ENCODE results near the gene IRF8. TPM values are rescaled to one million over a fixed set of nuclear protein-coding genes. Genes with fewer than 3 reads are reported as not detected.

The IRF8 gene
- total RNA-seq, 5 donors from 2014 or later (not counting 1 experiment from before 2014, with no cell fraction given), result 7.7 to 17.0 (median 10.3) TPM

DNA sequence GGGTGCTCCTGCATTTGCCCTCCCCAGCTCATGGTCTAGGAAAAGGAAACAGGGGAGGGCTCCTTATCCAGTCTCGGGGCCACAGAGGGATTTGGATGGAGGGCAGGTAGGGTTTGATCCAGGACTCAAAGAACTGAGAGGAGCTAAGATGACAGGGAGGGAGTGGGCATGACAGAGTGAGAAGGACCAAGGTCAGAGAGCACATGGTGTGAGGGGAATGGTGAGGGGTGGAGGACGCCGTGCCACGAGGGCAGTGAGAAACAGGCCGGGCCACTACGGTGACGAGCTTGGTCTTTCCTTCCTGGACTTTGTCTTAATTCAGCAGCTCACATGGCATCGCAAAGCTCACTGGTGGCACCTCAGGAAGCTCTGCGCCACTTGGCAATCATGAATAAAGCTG is 35.2 kb downstream of the IRF8 start:
- Histone ChIP-seq H3K27me3 (replicated peaks in 1 of 2; ENCODE audit: control insufficient read depth in 2 of 2, extremely low read depth in 1 of 2, insufficient read depth in 2 of 2, low read length in 1 of 2) (peaks cover 0 to 4% of the 10 kb centered on the region in 2 experiments), H3K36me3 (ENCODE audit: control insufficient read depth in 2 of 2, extremely low read depth in 1 of 2, insufficient read depth in 1 of 2, low read length in 1 of 2) (no peaks in the 10 kb centered on the region), H3K4me1 (ENCODE audit: control insufficient read depth in 1 of 2, extremely low read depth in 1 of 2, insufficient read depth in 2 of 2, low read length in 2 of 2) (peaks cover 19 to 58% of the 10 kb centered on the region in 2 experiments), H3K27ac (ENCODE audit: low read length) (no peak overlapping the region), H3K4me3 (ENCODE audit: control insufficient read depth in 1 of 2, extremely low read depth in 1 of 2, low read length in 1 of 2) (no peak overlapping the region), H3K9me3 (no peaks in the 10 kb centered on the region)
- no peak for ATAC-seq (replicated peaks in 1 of 4)
- DNase-seq, result no peak
- ChIA-PET CTCF (interaction anchor here in 1 of 2 donors (0.7 kb wide), 1 partner anchor 21 kb away, joined by 3 read pairs; no protein-coding TSS in a partner anchor), POLR2A (no interaction called here)
- Mint-ChIP-seq H3K27me3 (no peaks in the 10 kb centered on the region), H3K4me1 (peaks cover 34 to 52% (median 44%) of the 10 kb centered on the region in 3 donors), H3K36me3 (no peaks in the 10 kb centered on the region), H3K27ac (peak overlapping the region in 1 of 2 donors; percentile 60), H3K4me3 (peak overlapping the region in 1 of 3 donors; percentile 9), H3K9me3 (no peaks in the 10 kb centered on the region)
- WGBS (ENCODE audit: insufficient coverage), result 90% methylated on average over 9 of the region's 9 CpGs

- Mint-ChIP-seq H3K4me1 (peaks cover 34 to 52% (median 44%) of the 10 kb centered on the region in 3 donors), H3K4me3 (peak overlapping the region; percentile 67 to 78 (median 69)), H3K27me3 (no peaks in the 10 kb centered on the region), H3K27ac (peak overlapping the region; percentile 90 to 96), H3K9me3 (no peaks in the 10 kb centered on the region), H3K36me3 (no peaks in the 10 kb centered on the region)
- POLR2A ChIA-PET, result no interaction called here
- DNase-seq, result no peak
- H3K36me3 ChIP-seq (ENCODE audit: control insufficient read depth in 2 of 2, extremely low read depth in 1 of 2, insufficient read depth in 1 of 2, low read length in 1 of 2), result no peaks in the 10 kb centered on the region
- no peaks in the 10 kb centered on the region for H3K9me3 ChIP-seq
- H3K27me3 ChIP-seq (replicated peaks in 1 of 2; ENCODE audit: control insufficient read depth in 2 of 2, extremely low read depth in 1 of 2, insufficient read depth in 2 of 2, low read length in 1 of 2), result no peaks in the 10 kb centered on the region
- CTCF ChIA-PET, result interaction anchor here in 1 of 2 donors (1.0 kb wide), 1 partner anchor 114 kb away, joined by 7 read pairs; no protein-coding TSS in a partner anchor
- ATAC-seq (replicated peaks in 1 of 4), result no peak
- 62% methylated on average over 5 of the region's 13 CpGs for WGBS (ENCODE audit: insufficient coverage)
- peaks cover 19 to 58% of the 10 kb centered on the region in 2 experiments for H3K4me1 ChIP-seq (ENCODE audit: control insufficient read depth in 1 of 2, extremely low read depth in 1 of 2, insufficient read depth in 2 of 2, low read length in 2 of 2)
- peak overlapping the region; percentile 94 for H3K27ac ChIP-seq (ENCODE audit: low read length)
- H3K4me3 ChIP-seq (ENCODE audit: control insufficient read depth in 1 of 2, extremely low read depth in 1 of 2, low read length in 1 of 2), result peak overlapping the region; percentile 35 to 41
Observed at GRCh38 chr16:85935391-85935973, 36.5 kb downstream of the IRF8 start.

DNA sequence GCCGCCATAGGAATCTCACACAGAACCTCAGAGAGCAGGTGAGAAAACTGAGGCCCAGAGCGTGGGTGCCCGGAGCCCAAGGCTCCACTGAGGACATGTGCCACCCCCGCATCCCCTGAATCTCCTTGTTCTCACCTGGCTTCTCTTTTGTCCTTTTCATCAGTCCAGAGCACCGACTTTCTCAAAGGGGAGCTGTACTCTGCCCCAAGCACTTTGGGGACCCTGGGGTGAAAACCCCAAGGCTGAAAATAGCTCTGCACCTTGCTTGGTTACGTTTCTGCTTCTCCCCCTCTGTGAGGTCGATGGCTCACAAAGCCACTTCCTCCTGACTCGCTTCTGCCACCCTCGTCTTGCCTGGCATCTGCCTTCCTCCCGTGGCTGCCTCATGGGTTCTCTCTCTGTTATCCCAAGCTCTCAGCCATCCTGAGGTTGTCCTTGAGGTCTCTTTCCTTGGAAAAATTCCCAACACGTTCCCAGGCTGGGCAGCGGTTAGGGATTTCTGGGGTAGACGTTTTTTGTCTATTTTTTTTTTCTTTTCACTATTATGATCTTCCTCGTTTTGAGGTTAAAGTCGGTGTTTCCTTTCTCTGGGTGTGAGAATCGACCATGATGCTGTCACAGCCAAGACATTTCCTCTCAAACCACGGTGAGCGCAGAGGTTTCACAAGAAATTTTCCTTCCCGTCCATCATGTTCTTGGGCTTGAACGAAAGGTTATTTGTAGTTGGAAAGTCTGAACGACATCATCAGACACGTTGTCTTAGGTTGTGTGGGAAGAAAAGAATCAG is 37.2 kb downstream of the IRF8 start:
- ChIA-PET POLR2A (interaction anchor here in 1 of 2 donors (0.5 kb wide), 1 partner anchor 309 kb away, joined by 5 read pairs; no protein-coding TSS in a partner anchor), CTCF (interaction anchor here in 1 of 2 donors (0.6 to 1.0 kb wide), 2 partner anchors 47 to 115 kb away, joined by 4 to 7 read pairs; no protein-coding TSS in a partner anchor)
- peak; percentile 92 to 96 (median 94) for ATAC-seq (replicated peaks in 1 of 4)
- Histone ChIP-seq H3K4me1 (ENCODE audit: control insufficient read depth in 1 of 2, extremely low read depth in 1 of 2, insufficient read depth in 2 of 2, low read length in 2 of 2) (peaks cover 19 to 58% of the 10 kb centered on the region in 2 experiments), H3K4me3 (ENCODE audit: control insufficient read depth in 1 of 2, extremely low read depth in 1 of 2, low read length in 1 of 2) (peak overlapping the region; percentile 35 to 41), H3K9me3 (no peaks in the 10 kb centered on the region), H3K27ac (ENCODE audit: low read length) (peak overlapping the region; percentile 94), H3K27me3 (replicated peaks in 1 of 2; ENCODE audit: control insufficient read depth in 2 of 2, extremely low read depth in 1 of 2, insufficient read depth in 2 of 2, low read length in 1 of 2) (no peaks in the 10 kb centered on the region), H3K36me3 (ENCODE audit: control insufficient read depth in 2 of 2, extremely low read depth in 1 of 2, insufficient read depth in 1 of 2, low read length in 1 of 2) (no peaks in the 10 kb centered on the region)
- Mint-ChIP-seq H3K4me1 (peaks cover 34 to 52% (median 44%) of the 10 kb centered on the region in 3 donors), H3K27me3 (no peaks in the 10 kb centered on the region), H3K9me3 (no peaks in the 10 kb centered on the region), H3K4me3 (peak overlapping the region; percentile 67 to 78 (median 69)), H3K27ac (peak overlapping the region; percentile 90 to 96), H3K36me3 (no peaks in the 10 kb centered on the region)
- peak; percentile 49 to 83 (median 67) for DNase-seq
- WGBS (ENCODE audit: insufficient coverage), result 0% methylated on average over 13 of the region's 22 CpGs

- no peaks in the 10 kb centered on the region for H3K9me3 ChIP-seq
- POLR2A ChIA-PET, result no interaction called here
- Mint-ChIP-seq H3K4me3 (peak overlapping the region; percentile 67 to 78 (median 69)), H3K4me1 (peaks cover 34 to 52% (median 44%) of the 10 kb centered on the region in 3 donors), H3K27ac (peak overlapping the region; percentile 90 to 96), H3K27me3 (no peaks in the 10 kb centered on the region), H3K9me3 (no peaks in the 10 kb centered on the region), H3K36me3 (no peaks in the 10 kb centered on the region)
- peak overlapping the region; percentile 94 for H3K27ac ChIP-seq (ENCODE audit: low read length)
- peak overlapping the region in 1 of 2 donors; percentile 41 for H3K4me3 ChIP-seq (ENCODE audit: control insufficient read depth in 1 of 2, extremely low read depth in 1 of 2, low read length in 1 of 2)
- DNase-seq, result peak in 2 of 35 experiments; percentile 2 to 15
- ATAC-seq (replicated peaks in 1 of 4), result no peak
- CTCF ChIA-PET, result no interaction called here
- no peaks in the 10 kb centered on the region for H3K36me3 ChIP-seq (ENCODE audit: control insufficient read depth in 2 of 2, extremely low read depth in 1 of 2, insufficient read depth in 1 of 2, low read length in 1 of 2)
- 44% methylated on average over 11 of the region's 12 CpGs for WGBS (ENCODE audit: insufficient coverage)
- no peaks in the 10 kb centered on the region for H3K27me3 ChIP-seq (replicated peaks in 1 of 2; ENCODE audit: control insufficient read depth in 2 of 2, extremely low read depth in 1 of 2, insufficient read depth in 2 of 2, low read length in 1 of 2)
- peaks cover 19 to 55% of the 10 kb centered on the region in 2 experiments for H3K4me1 ChIP-seq (ENCODE audit: control insufficient read depth in 1 of 2, extremely low read depth in 1 of 2, insufficient read depth in 2 of 2, low read length in 2 of 2)
Observed at GRCh38 chr16:85936816-85937215, 37.9 kb downstream of the IRF8 start.

DNA sequence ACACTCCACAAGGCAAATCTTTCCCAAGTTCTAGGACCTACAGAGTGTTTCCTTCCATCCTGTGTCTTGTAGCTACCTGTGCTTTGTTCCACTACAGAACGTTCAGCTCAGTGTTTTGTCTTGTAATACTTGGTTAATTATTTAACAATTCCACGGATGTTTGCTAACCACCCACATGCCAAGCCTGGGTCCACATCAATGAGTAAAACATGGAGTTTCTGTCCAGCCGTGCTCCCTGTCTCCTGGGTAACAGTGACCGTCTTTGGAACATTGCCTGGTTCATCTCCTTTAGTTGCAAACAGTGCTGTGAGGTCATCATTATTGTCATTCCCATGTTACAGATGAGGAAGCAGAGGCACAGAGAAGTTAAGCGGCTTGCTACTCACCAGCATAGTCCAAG is 41.3 kb downstream of the IRF8 start:
- ATAC-seq (replicated peaks in 1 of 4) (no peak), DNase-seq (no peak)
- peaks cover 28 to 41% (median 32%) of the 10 kb centered on the region in 3 donors for H3K4me1 Mint-ChIP-seq
- H3K27ac ChIP-seq (ENCODE audit: low read length), result no peak overlapping the region
- CTCF ChIA-PET, result no interaction called here
- H3K27me3 Mint-ChIP-seq, result peaks cover 0 to 3% of the 10 kb centered on the region in 2 donors
- H3K4me3 Mint-ChIP-seq, result no peak overlapping the region
- 100% methylated on average over 4 of the region's 5 CpGs for WGBS (ENCODE audit: insufficient coverage)
- peaks cover 0 to under 1% of the 10 kb centered on the region in 2 experiments for H3K27me3 ChIP-seq (replicated peaks in 1 of 2; ENCODE audit: control insufficient read depth in 2 of 2, extremely low read depth in 1 of 2, insufficient read depth in 2 of 2, low read length in 1 of 2)
- H3K4me3 ChIP-seq (ENCODE audit: control insufficient read depth in 1 of 2, extremely low read depth in 1 of 2, low read length in 1 of 2), result no peak overlapping the region
- H3K27ac Mint-ChIP-seq, result no peak overlapping the region
- H3K4me1 ChIP-seq (ENCODE audit: control insufficient read depth in 1 of 2, extremely low read depth in 1 of 2, insufficient read depth in 2 of 2, low read length in 2 of 2), result peaks cover 24 to 42% of the 10 kb centered on the region in 2 experiments
- POLR2A ChIA-PET, result no interaction called here
- H3K9me3 Mint-ChIP-seq, result no peaks in the 10 kb centered on the region
- H3K9me3 ChIP-seq, result no peaks in the 10 kb centered on the region
- H3K36me3 ChIP-seq (ENCODE audit: control insufficient read depth in 2 of 2, extremely low read depth in 1 of 2, insufficient read depth in 1 of 2, low read length in 1 of 2), result no peaks in the 10 kb centered on the region
- no peaks in the 10 kb centered on the region for H3K36me3 Mint-ChIP-seq

GRCh38 chr16:85941863-85942644 is 43.1 kb downstream of the IRF8 start:
- H3K4me3 ChIP-seq (ENCODE audit: control insufficient read depth in 1 of 2, extremely low read depth in 1 of 2, low read length in 1 of 2), result no peak overlapping the region
- Mint-ChIP-seq H3K36me3 (no peaks in the 10 kb centered on the region), H3K9me3 (no peaks in the 10 kb centered on the region), H3K27ac (peak overlapping the region in 1 of 2 donors; percentile 30), H3K4me1 (peaks cover 24 to 33% (median 28%) of the 10 kb centered on the region in 3 donors), H3K4me3 (no peak overlapping the region), H3K27me3 (peaks cover 0 to 11% of the 10 kb centered on the region in 2 donors)
- POLR2A ChIA-PET, result no interaction called here
- no peak for ATAC-seq (replicated peaks in 1 of 4)
- peaks cover 15 to 40% of the 10 kb centered on the region in 2 experiments for H3K4me1 ChIP-seq (ENCODE audit: control insufficient read depth in 1 of 2, extremely low read depth in 1 of 2, insufficient read depth in 2 of 2, low read length in 2 of 2)
- peaks cover 0 to 19% of the 10 kb centered on the region in 2 experiments for H3K27me3 ChIP-seq (replicated peaks in 1 of 2; ENCODE audit: control insufficient read depth in 2 of 2, extremely low read depth in 1 of 2, insufficient read depth in 2 of 2, low read length in 1 of 2)
- 60% methylated on average over 12 of the region's 14 CpGs for WGBS (ENCODE audit: insufficient coverage)
- H3K9me3 ChIP-seq, result no peaks in the 10 kb centered on the region
- CTCF ChIA-PET, result no interaction called here
- no peaks in the 10 kb centered on the region for H3K36me3 ChIP-seq (ENCODE audit: control insufficient read depth in 2 of 2, extremely low read depth in 1 of 2, insufficient read depth in 1 of 2, low read length in 1 of 2)
- DNase-seq, result no peak
- no peak overlapping the region for H3K27ac ChIP-seq (ENCODE audit: low read length)

Data from T-cell (primary cell).